SKM-1 (cell line): ENCODE measurements around the gene GOLGA8N.
"Not testable (repeated sequence)": the region's sequence is repeated elsewhere in the genome, so short reads cannot be mapped to it uniquely, and the experiment has no call there.

Experiments
- DNase-seq: peaks from one replicate; lab custom pipeline; 2025; ENCODE audit not compliant: unreplicated experiment; lab: John Stamatoyannopoulos, UW

Gene GOLGA8N

DNA sequence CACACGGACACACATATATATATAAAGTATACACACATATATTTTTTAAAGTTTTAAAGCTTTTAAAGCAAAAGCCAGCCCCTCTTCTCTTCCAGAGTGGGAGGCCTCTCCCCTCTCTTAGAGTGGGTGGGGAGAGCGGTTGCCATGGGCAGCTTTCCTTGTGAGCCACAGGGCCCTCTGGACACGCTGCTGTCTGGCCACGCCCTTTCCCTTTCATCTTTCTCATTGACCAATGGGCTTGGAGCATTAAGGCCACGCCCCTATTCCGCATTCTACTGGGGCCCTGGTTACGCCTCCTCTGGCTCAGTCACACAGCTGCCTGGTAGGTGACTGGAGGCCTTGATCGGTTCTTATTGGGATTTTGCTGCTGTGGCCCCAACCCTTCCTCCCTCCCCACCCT, at the start of gene GOLGA8N:
Gene GOLGA8N (plus strand): TSS at position 306 of the 400 bp plus-strand sequence.
- DNase-seq = not testable (repeated sequence)

DNA sequence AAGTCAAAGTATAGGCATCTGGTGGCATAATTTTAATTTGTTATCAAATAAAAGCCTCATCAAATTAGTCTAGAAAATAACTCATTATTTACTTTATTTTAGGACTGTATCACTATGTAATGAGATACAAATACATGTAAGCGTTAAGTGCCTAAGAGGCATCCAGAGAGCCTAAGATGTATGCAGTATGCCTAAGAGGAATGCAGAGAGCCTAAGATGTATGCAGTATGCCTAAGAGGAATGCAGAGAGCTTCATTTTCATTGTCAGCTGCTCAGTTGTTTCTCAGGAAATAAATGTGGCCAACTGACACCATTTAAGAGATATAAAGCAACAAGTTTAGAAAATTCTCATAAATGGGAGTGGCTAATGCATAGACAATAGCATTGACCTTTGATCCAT, 49.8 kb upstream of the GOLGA8N start:
- not testable (repeated sequence) for DNase-seq

DNA sequence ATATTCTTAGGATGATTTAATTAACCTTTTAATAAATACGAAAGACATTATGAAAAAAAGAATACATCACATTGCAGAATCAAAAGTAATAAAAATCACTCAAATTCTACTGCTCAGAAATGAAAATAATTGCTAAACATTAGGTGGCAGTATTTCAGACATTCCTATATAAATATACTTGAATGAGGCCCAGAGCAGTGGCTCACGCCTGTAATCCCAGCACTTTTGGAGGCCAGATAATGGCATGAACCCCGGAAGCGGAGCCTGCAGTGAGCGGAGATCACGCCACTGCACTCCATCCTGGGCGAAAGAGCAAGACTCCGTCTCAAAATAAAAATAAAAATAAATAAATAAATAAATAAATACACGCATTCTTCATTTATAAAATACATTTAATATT, 48.1 kb upstream of the GOLGA8N start:
- not testable (repeated sequence) for DNase-seq

DNA sequence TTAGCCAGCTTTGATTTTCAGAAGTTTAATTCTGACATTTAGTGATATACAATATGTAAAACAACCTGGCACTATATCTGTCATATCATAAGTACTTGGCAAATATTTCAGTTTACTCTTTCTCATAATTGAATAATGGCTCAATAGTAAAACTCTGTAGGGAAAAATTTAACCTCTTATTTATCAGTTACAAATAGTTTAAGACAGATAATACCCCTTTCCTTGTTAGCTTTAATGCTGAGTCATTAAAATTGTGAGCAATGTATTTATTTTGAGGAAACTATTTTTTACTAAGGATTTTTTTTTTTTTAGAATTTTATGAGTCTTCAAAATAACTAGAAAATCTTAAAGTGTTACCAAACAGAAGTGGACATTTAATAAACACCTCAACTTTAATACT, 38.7 kb upstream of the GOLGA8N start:
- not testable (repeated sequence) for DNase-seq

DNA sequence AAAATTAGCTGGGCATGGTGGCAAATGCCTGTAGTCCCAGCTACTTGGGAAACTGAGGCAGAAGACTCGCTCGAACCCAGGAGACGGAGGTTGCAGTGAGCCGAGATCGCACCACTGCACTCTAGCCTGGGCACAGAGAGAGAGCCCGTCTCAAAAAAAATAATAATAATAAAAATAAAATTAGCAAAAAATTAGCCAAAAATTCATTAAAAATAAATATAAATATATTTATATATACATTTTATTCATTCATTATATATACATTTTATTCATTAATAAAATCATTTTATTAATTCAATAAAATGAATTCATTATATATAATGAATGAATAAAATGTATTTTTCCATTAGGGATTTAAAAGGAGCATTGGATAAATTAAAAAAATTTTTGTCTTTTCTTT, 31.1 kb upstream of the GOLGA8N start:
- not testable (repeated sequence) for DNase-seq

GRCh38 chr15:32568988-32569387, 24.3 kb upstream of the GOLGA8N start:
- not testable (repeated sequence) for DNase-seq

DNA sequence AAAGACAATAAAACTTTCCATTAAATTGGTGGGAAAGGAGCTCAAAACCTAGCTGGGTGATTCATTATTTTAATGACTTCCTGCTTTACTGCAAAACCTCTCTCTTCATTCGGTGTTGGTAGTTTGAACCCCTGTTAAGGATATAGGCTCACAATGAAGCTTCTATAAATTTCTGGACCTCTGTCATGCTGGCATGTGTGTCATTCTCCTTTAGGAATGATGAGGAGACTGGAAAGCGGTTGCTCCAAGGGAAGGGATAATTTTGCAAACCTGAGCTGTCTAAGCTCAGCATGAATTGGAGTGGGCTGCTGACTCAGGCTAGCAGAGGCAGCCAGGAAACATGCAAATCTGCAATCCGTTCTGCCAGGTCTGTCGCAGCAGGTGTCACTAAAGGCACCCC, 14.8 kb upstream of the GOLGA8N start:
- DNase-seq = not testable (repeated sequence)

DNA sequence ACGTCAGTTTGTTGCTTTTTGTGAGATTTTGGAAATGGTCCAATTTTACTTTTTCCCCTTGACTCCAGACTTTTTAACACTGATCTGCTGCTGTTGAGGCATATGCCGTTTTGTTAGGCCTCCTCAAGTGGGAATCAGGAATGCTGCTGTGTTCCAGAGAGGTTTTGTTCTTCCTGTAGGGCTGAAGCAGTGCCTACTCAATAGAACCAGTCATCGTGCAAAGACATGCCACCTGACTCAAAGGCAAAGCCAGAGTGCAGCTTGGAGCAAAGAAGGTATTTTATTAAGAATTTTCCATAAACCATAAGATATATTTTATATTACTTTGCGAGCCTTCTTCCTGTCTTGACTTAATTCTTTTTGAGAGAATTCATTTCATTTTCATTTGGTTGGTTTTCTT, 7.4 kb upstream of the GOLGA8N start:
- DNase-seq = not testable (repeated sequence)

- DNase-seq = not testable (repeated sequence)
Measured at GRCh38 chr15:32609518-32609917, 16.3 kb downstream of the GOLGA8N start.

DNA sequence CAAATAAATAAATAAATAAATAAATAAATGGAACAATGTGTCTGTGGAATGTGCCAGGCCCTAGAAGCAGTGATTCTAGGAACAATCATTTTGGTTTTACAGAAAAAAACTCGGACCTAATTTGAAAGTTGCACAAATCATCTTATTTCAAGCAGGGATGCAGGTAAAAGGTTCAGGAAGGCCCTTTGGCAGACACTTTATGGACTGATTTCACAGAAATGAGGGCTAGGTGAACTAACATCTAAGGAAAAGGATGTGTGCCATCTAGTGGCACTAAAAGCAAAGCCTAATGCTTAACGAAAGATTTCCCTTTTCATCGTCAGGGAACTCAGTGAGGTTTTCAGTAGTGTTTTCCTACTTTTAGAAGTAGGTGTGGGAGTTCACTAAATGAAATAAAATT, 17.5 kb downstream of the GOLGA8N start:
- not testable (repeated sequence) for DNase-seq

- DNase-seq = not testable (repeated sequence)
Measured at GRCh38 chr15:32614712-32615050, 21.4 kb downstream of the GOLGA8N start.

DNA sequence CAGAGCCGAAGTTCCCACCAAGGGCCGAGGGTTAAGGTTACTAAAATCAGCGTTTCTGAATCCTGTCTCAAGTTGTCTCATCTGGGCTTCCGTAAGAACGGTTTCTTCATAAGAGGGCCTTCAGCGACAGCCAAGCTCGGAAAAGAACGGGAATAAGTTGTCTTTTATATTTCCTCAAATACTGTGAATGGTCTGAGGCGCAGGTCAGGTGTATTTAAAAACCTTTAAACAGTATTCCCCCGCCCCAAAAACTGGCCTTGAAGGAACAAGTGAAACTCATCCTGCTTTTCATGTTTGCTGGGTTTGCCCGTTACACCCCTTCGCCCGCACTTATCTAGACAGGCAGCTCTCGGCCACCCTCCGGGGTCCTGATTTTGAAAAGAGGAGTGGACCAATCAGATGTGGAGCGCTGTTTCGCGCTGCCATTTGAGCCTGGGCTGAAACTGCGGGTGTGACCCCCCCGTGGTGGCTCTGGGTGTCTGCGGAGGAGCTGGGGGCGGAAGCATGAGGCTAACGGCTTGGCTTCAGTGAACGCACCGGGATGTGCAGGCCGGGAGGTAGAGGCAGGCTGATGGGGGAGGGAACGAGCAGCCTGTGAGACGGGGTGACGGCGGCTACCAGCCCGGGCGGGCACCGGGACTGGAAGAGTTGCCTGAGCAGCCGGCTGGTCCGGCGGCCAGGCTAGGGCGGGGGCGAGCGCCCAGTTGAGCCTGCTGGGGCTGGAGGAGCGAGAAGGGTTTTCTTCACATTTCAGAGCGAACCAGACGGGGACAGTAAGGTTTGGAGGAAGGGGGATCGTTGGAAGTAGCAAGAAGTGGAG, 22.0 kb downstream of the GOLGA8N start, which contains the start of gene ARHGAP11A:
Gene ARHGAP11A (plus strand): TSS at position 454 of the 820 bp plus-strand sequence. CDS start 708 bp downstream, outside the sequence.
- DNase-seq = not testable (repeated sequence)

DNA sequence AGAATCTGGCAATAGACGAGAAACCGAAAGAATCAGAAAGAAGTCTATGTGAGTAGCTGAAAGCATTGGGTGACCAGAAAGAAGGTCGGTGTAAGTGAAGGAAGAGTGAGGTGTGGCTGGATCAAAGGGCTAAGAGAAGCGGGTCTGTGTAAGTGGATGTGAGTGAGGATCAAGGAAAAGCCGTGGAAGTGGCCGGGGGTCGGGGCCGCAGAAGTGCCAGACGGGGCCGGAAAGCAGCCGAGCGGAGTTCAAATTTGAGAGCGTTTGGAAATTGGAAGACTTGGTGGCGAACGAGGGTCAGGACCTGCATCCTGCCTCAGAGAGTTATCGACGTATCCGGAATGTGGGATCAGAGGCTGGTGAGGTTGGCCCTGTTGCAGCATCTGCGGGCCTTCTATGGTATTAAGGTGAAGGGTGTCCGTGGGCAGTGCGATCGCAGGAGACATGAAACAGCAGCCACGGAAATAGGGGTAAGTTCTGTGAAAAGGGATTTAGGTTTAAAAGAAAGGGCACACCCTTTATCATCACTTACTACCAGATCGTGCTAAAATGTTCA, 22.7 kb downstream of the GOLGA8N start:
- DNase-seq = not testable (repeated sequence)

GRCh38 chr15:32636410-32636809, 43.2 kb downstream of the GOLGA8N start:
- no peak for DNase-seq

- no peak for DNase-seq
Measured at GRCh38 chr15:32636908-32637567, 43.8 kb downstream of the GOLGA8N start.

DNA sequence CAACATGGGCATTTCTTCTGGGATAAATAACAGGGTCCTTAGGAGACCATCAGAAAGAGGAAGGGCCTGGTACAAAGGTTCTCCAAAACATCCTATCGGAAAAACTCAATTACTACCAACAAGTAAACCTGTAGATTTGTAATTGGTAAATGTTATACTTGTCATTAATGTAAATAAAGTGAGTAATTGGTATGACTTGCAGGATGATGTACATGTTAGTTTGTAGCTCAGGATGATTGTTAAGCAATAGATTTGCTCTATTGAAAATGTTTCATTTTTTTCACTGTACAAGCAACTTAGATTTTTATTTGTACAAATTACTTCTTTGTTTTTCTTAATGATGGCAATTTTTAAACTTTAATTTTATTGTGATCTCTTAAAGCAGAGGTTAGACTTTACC, 44.4 kb downstream of the GOLGA8N start:
- no peak for DNase-seq

- DNase-seq = no peak
Measured at GRCh38 chr15:32641517-32642059, 48.3 kb downstream of the GOLGA8N start, which contains the start of gene SCG5. Gene SCG5, plus strand, starts transcription at chr15:32641710. Its CDS starts 1,883 bp downstream, at chr15:32643593.

GRCh38 chr15:32642667-32643435, 49.6 kb downstream of the GOLGA8N start:
- no peak for DNase-seq

- no peak for DNase-seq
Measured at GRCh38 chr15:32643907-32644445, 50.7 kb downstream of the GOLGA8N start.

GRCh38 chr15:32646291-32646690, 53.0 kb downstream of the GOLGA8N start:
- no peak for DNase-seq
